ENCODE data around the gene AGAP1.
"Not testable (repeated sequence)": the region's sequence is repeated elsewhere in the genome, so short reads cannot be mapped to it uniquely, and the experiment has no call there.

The AGAP1 gene

DNA sequence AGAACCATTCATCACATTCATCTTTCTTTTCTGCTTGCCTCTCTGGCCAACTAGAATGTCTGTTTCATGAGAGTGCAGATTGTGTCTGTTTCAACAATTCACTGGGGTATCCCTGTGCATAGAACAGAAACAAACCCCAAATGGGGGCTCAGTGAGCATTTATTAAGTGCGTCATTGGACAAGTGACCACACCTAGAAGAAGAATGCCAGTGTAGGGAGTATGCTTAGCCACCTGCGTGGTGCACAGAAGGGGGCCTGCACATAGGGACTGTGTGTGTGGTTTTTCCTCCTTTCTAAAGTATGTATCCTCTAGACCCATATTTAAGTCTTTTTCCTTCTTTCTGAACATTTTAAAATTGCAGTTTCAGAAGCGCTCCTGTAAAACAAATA is 255.9 kb downstream of the AGAP1 start:
- DNase-seq: peak in 1 of 10 donors; percentile 4
- intact Hi-C loops (cut with DNase I): loop anchor here (5.0 to 10.0 kb wide), 2 partner anchors 77 to 245 kb away; no protein-coding TSS in a partner anchor

- intact Hi-C loops (cut with DNase I): no loop called here
- peak in 1 of 10 donors; percentile 46 for DNase-seq
Measured at GRCh38 chr2:235752846-235753245, 259.0 kb downstream of the AGAP1 start.

GRCh38 chr2:235754357-235755207 is 260.7 kb downstream of the AGAP1 start:
- peak in 2 of 10 donors; percentile 82 to 88 for DNase-seq
- intact Hi-C loops (cut with DNase I): no loop called here

GRCh38 chr2:235756491-235756890 is 262.6 kb downstream of the AGAP1 start:
- intact Hi-C loops (cut with DNase I): no loop called here

DNA sequence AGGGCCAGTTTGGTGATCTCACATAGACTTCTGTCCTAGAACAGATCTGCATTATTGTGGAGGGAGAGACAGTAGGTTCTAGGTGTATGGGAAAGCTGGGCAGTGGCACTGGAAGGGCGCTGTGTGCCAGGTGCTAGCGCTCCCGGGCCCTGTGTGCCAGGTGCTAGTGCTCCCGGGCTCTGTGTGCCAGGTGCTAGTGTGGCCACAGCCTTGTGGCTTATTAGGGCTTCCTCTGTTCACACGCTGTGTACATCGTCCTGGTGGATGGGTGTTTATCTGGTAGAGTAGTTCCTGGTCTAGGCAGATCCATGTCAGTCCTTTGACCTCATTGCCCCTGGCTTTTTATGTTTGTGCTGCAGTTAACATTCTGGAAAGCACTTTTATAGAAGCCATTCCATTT is 263.4 kb downstream of the AGAP1 start:
- DNase-seq: peak in 1 of 10 donors; percentile 52
- intact Hi-C loops (cut with DNase I): no loop called here

More at GRCh38 chr2:235756491-235756890, 262.6 kb downstream of the AGAP1 start:
- peak in 1 of 10 donors; percentile 42 for DNase-seq

DNA sequence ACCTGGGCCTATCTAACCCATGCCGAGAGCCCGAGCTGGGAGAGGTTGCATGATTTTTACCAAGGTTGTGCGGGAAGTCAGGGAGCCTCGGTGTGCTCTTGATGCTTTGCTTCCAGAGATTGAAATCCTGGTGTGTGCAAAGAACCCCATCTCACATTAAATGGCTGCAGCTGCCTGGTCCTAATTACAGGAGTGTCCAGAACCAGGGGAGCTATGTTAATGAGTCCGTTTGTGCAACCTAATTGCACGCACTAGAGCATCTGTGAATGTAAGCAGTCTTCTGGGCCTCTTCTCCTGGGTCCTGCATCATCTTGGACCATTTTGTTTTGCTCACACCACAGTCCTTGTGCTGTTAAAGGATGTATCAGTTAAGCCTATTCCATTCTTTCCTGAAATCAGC is 263.8 kb downstream of the AGAP1 start:
- intact Hi-C loops (cut with DNase I): no loop called here
- DNase-seq: peak in 1 of 10 donors; percentile 28

DNA sequence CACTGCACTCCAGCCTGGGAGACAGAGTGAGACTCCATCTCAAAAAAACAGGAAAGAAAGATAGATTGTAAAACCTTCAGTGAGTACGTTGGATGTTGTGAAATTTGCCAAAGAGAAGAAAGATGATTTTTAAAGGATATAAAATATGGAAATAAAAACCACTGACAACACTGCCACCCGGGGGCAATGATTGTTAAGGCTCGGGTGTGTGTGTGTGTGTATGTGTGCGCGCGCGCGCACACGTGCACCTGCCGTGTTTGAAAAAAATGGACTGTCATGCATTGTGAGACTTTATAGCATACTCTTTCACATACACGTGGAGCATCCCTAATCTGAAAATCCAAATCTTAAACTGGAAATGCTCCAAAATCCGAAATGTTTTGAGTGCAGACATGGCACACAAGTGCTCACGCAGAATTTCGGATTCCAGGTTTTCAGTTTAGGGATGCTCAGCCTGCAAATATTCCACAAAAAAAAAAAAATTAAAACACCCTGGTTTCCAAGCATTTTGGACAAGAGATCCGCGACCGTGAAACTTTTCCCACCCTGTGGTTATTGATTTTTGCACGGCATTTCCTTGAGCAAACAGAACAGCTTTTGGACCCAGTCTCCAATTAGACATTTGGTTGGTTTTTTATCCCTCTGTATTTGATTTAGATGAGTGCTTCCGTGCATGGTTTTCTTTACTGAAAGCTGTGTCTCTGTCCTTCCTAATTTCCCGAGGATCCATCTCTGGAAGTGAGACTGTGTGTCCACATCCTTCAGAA is 269.2 kb downstream of the AGAP1 start:
- intact Hi-C loops (cut with DNase I): no loop called here
- peak in 1 of 10 donors; percentile 26 for DNase-seq

DNA sequence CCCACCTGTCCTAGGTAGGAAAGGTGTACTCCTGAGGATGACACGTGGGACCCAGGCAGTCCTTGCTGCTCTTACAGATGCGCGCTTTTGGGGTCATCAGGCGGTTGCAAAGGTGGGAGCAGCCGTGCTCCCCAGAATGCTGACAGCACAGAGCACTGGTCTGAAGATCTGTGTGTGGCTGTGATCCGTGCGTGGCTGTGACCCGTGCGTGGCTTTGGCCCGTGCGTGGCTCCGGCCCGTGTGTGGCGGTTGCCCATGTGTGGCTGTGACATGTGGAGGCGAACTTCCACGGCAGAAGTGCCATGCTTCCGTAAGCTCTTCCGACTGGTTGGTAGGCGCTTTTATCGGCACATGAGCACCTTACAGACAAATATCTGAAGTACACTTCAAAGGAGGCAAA is 270.0 kb downstream of the AGAP1 start:
- DNase-seq: peak in 1 of 10 donors; percentile 78
- intact Hi-C loops (cut with DNase I): no loop called here

GRCh38 chr2:235764478-235764877 is 270.6 kb downstream of the AGAP1 start:
- intact Hi-C loops (cut with DNase I): not testable (repeated sequence)
- peak in 1 of 10 donors; percentile 54 for DNase-seq

DNA sequence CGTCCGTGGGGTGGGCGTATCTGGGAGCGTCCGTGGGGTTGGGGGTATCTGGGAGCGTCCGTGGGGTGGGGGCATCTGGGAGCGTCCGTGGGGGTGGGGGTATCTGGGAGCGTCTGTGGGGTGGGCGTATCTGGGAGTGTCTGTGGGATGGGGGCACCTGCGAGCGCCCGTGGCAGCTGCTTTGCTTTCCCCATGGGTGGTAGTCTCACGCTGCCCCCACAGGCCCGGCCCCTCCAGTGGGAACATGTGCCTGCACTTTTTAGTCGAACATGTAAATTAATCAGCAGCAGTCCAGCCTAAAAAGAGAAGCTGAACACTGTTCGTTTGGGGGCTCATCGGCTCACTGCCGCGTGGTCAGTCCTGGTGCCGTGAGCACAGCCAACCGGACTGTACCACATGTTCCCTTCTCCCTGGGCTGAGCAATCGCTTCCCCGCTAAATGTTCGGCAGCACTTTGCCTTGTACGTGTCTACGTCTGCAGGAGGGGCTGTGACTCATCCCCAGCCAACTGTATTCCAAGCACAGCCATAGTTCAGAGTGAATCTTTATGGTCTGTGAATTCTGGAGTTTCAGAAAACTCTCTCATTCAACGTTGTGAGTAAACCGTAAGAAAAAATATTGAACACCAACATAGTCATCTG is 271.5 kb downstream of the AGAP1 start:
- intact Hi-C loops (cut with DNase I): no loop called here
- peak in 9 of 10 donors; percentile 38 to 96 (median 72) for DNase-seq

DNA sequence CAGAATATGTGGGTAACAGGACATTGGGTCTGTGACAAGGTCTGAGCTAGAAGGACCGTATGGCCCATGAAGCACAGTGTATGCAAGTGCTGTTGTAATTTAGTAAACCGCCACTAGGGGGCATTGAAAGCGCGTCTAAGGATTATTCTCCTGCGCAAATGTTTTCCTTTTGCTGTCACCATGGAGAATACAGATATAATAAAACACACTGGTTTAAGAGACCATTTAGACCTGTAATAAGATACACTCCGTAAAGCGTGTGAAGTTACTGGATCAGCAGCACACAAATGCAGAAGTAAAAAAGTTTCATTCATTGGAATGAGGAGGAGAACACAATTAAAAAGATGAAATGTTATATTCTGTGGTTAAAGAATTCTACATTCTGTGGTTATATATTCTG is 272.4 kb downstream of the AGAP1 start:
- peak in 5 of 10 donors; percentile 47 to 87 (median 60) for DNase-seq
- intact Hi-C loops (cut with DNase I): loop anchor here (2.0 kb wide), 1 partner anchor 415 kb away; no protein-coding TSS in a partner anchor

DNA sequence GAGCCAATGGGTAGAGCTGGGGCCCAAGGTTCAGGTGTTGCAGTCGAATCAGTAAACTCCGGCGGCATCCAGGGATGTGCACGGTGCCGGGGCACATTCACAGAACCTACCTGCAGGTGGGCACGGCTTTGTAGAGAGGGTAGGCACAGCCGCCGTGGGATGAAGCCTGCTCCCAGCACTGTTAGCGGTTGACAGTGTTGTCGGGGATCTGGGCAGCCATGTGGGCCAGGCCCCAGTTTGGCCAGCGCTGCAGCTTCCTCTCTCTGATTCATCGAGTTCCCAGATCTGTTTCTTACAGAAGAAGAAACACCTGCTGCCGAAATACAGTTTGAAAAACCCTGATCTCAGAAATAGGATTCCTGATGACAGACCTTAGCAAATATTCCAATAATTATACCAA is 274.8 kb downstream of the AGAP1 start:
- intact Hi-C loops (cut with DNase I): no loop called here
- DNase-seq: peak in 1 of 10 donors; percentile 80

DNA sequence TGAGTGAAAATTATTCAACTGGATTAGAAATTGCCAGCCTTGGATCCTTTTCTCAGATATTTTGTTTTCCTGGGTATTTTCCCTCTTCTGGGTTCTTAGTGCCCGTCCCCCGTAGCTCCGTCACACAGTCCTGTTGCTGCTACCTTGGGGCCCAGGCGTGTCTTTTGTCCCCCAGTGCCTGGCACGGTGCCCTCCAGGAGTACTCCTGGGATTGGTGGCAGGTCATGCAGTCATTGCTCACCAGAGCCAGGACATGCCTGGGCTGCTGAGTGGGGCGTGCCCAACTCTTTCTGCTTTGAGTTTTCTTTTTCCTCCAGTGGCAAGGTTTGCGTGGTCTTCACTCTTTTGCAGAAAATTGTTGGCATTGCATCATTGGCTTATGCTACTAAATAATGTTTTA is 275.2 kb downstream of the AGAP1 start:
- DNase-seq: no peak
- intact Hi-C loops (cut with DNase I): no loop called here

GRCh38 chr2:235770909-235771820 is 277.3 kb downstream of the AGAP1 start:
- intact Hi-C loops (cut with DNase I): no loop called here
- peak in 1 of 10 donors; percentile 70 for DNase-seq

DNA sequence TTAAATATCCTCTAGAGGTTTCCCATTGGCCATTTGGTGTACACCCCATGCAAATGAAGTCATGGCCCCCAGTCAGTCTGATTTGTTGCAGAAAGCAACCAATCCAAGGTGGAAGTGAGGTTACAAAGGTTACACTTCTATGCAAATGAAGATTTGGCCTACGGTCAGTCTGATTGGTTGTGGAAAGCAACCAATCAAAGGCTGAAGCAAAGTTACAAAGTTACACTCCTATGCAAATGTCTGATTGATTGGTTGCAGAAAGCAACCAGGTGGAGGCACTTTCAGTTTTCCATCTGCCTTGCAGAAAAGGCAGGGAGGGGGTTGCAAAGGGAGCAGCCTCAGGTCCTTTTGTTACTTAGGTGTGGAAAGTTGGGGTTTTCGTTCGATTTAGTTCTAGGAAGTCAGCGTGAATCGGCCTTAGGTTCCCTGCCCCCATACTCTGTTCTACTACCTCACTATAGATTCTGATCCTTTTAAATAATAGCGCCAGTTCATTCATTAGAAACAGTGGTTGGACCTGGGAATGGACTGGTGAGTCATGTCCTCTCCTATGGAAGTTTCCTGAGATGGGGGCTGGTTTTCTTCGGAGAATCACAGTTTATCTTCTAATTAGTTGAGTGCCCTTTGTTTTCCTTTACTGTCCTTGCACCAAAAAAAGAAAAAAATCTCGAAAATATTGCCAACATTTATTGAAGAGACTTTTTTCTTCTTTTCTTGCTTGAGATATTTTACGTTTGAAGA is 279.5 kb downstream of the AGAP1 start:
- no peak for DNase-seq
- intact Hi-C loops (cut with DNase I): no loop called here

GRCh38 chr2:235774153-235774870 is 280.5 kb downstream of the AGAP1 start:
- peak in 1 of 10 donors; percentile 46 for DNase-seq
- intact Hi-C loops (cut with DNase I): no loop called here

- intact Hi-C loops (cut with DNase I): loop anchor here (5.0 kb wide), 2 partner anchors 401 to 1296 kb away; no protein-coding TSS in a partner anchor
- DNase-seq: no peak
Measured at GRCh38 chr2:235776531-235776930, 282.7 kb downstream of the AGAP1 start.

DNA sequence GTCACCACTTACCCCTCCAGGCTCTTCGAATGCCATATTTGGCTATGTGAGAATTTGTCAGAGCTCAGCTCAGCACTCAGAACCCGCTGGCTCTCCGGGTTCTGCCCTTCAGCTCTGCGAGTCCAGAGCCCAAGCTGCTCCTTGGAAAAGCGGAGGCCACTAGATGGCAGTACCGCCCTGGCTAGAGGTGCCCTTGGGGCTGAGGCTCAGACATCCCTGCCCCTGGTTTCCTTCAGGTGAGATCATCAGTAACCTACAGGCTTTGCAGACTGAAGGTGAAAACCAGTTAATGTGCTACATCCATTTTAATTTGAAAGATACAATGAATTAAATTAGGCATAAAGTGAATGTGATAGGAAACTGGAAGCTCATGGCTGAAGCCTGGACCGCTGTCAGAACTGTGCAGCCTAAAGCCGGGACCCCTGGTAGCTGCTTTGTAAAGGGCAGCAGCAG is 285.6 kb downstream of the AGAP1 start:
- peak; percentile 44 to 96 (median 80) for DNase-seq
- intact Hi-C loops (cut with DNase I): loop anchor here (5.0 kb wide), 2 partner anchors 398 to 1293 kb away; no protein-coding TSS in a partner anchor

Measured in posterior cingulate gyrus (tissue), 11 donors.